ENCODE data around the gene GPAT2. TPM values are rescaled to one million over a fixed set of nuclear protein-coding genes. Genes with fewer than 3 reads are reported as not detected.
"Not testable (repeated sequence)": the region's sequence is repeated elsewhere in the genome, so short reads cannot be mapped to it uniquely, and the experiment has no call there.

GPAT2 gene
- polyA plus RNA-seq, 3 donors = 0.44 to 1.6 (median 0.94) TPM

GRCh38 chr2:96022701-96023447, 11.8 kb downstream of the GPAT2 start:
- 81% methylated on average over 9 of the region's 19 CpGs for WGBS (ENCODE audit: insufficient coverage)
- peak; percentile 75 for TF ChIP-seq CTCF (IDR thresholded peaks at IDR 0.05)
- H3K4me1 Mint-ChIP-seq; H3K4me3 Mint-ChIP-seq; H3K36me3 Mint-ChIP-seq; H3K27me3 Mint-ChIP-seq (ENCODE audit: low read depth in 3 of 3); H3K4me3 ChIP-seq (replicated peaks in 1 of 3; ENCODE audit: low read depth in 2 of 3, low read length in 3 of 3); H3K79me2 ChIP-seq (ENCODE audit: insufficient read depth, low read length); H3K36me3 ChIP-seq (replicated peaks in 1 of 2; ENCODE audit: control insufficient read depth in 1 of 2, insufficient read depth in 2 of 2, low read length in 2 of 2); H3K9ac ChIP-seq (ENCODE audit: insufficient read depth, low read length, poor library complexity, severe bottlenecking); H3K4me1 ChIP-seq (ENCODE audit: control insufficient read depth in 1 of 2, insufficient read depth in 2 of 2, low read length in 2 of 2); H4K20me1 ChIP-seq (ENCODE audit: insufficient read depth, low read length); H2AFZ ChIP-seq (ENCODE audit: insufficient read depth, low read depth, low read length, poor library complexity, severe bottlenecking); H3K9me3 ChIP-seq (replicated peaks in 1 of 2; ENCODE audit: control insufficient read depth in 1 of 2, insufficient read depth in 1 of 2, low read length in 2 of 2); H3K27me3 ChIP-seq (ENCODE audit: control insufficient read depth in 2 of 2, insufficient read depth in 2 of 2, low read length in 2 of 2); H3K27ac Mint-ChIP-seq; H3K27ac ChIP-seq (ENCODE audit: low read depth in 1 of 2, low read length in 2 of 2); H3K4me2 ChIP-seq (replicated peaks; ENCODE audit: extremely low read depth, low read length, poor library complexity, severe bottlenecking); H3K9me3 Mint-ChIP-seq: not testable (repeated sequence)
- DNase-seq = peak; percentile 56 to 74 (median 64)
- intact Hi-C loops (cut with micrococcal nuclease) = loop anchor here in 1 of 2 donors (10.0 kb wide), 2 partner anchors 92 to 152 kb away; partner anchors contain the start of gene ADRA2B

- not testable (repeated sequence) for H3K27me3 Mint-ChIP-seq (ENCODE audit: low read depth in 3 of 3); H3K4me2 ChIP-seq (replicated peaks; ENCODE audit: extremely low read depth, low read length, poor library complexity, severe bottlenecking); H3K4me1 Mint-ChIP-seq; H3K27ac ChIP-seq (ENCODE audit: low read depth in 1 of 2, low read length in 2 of 2); H3K9ac ChIP-seq (ENCODE audit: insufficient read depth, low read length, poor library complexity, severe bottlenecking); H3K9me3 Mint-ChIP-seq; H3K79me2 ChIP-seq (ENCODE audit: insufficient read depth, low read length); H3K9me3 ChIP-seq (replicated peaks in 1 of 2; ENCODE audit: control insufficient read depth in 1 of 2, insufficient read depth in 1 of 2, low read length in 2 of 2); H2AFZ ChIP-seq (ENCODE audit: insufficient read depth, low read depth, low read length, poor library complexity, severe bottlenecking); DNase-seq; H3K27me3 ChIP-seq (ENCODE audit: control insufficient read depth in 2 of 2, insufficient read depth in 2 of 2, low read length in 2 of 2); H3K4me3 Mint-ChIP-seq; H3K4me3 ChIP-seq (replicated peaks in 1 of 3; ENCODE audit: low read depth in 2 of 3, low read length in 3 of 3); H3K36me3 Mint-ChIP-seq; H3K4me1 ChIP-seq (ENCODE audit: control insufficient read depth in 1 of 2, insufficient read depth in 2 of 2, low read length in 2 of 2); H3K36me3 ChIP-seq (replicated peaks in 1 of 2; ENCODE audit: control insufficient read depth in 1 of 2, insufficient read depth in 2 of 2, low read length in 2 of 2); H4K20me1 ChIP-seq (ENCODE audit: insufficient read depth, low read length)
- 97% methylated on average over 6 of the region's 7 CpGs for WGBS (ENCODE audit: insufficient coverage)
- intact Hi-C loops (cut with micrococcal nuclease) = loop anchor here in 1 of 2 donors (10.0 kb wide), 2 partner anchors 93 to 153 kb away; partner anchors contain the start of gene ADRA2B
- H3K27ac Mint-ChIP-seq = peak overlapping the region in 1 of 7 donors; percentile 72
Observed at GRCh38 chr2:96022126-96022525, 12.6 kb downstream of the GPAT2 start.

- not testable (repeated sequence) for H3K79me2 ChIP-seq (ENCODE audit: insufficient read depth, low read length); H3K27me3 ChIP-seq (ENCODE audit: control insufficient read depth in 2 of 2, insufficient read depth in 2 of 2, low read length in 2 of 2); H3K27me3 Mint-ChIP-seq (ENCODE audit: low read depth in 3 of 3); H3K36me3 Mint-ChIP-seq; H3K9ac ChIP-seq (ENCODE audit: insufficient read depth, low read length, poor library complexity, severe bottlenecking); H3K27ac Mint-ChIP-seq; H2AFZ ChIP-seq (ENCODE audit: insufficient read depth, low read depth, low read length, poor library complexity, severe bottlenecking); H3K4me1 ChIP-seq (ENCODE audit: control insufficient read depth in 1 of 2, insufficient read depth in 2 of 2, low read length in 2 of 2); H4K20me1 ChIP-seq (ENCODE audit: insufficient read depth, low read length); DNase-seq; H3K9me3 Mint-ChIP-seq; H3K4me3 ChIP-seq (replicated peaks in 1 of 3; ENCODE audit: low read depth in 2 of 3, low read length in 3 of 3); H3K9me3 ChIP-seq (replicated peaks in 1 of 2; ENCODE audit: control insufficient read depth in 1 of 2, insufficient read depth in 1 of 2, low read length in 2 of 2); H3K36me3 ChIP-seq (replicated peaks in 1 of 2; ENCODE audit: control insufficient read depth in 1 of 2, insufficient read depth in 2 of 2, low read length in 2 of 2); H3K4me3 Mint-ChIP-seq; H3K4me2 ChIP-seq (replicated peaks; ENCODE audit: extremely low read depth, low read length, poor library complexity, severe bottlenecking); H3K4me1 Mint-ChIP-seq; H3K27ac ChIP-seq (ENCODE audit: low read depth in 1 of 2, low read length in 2 of 2)
- 81% methylated on average over 3 of the region's 4 CpGs for WGBS (ENCODE audit: insufficient coverage)
- intact Hi-C loops (cut with micrococcal nuclease) = loop anchor here in 1 of 2 donors (10.0 kb wide), 2 partner anchors 94 to 154 kb away; partner anchors contain the start of gene ADRA2B
Observed at GRCh38 chr2:96021142-96021541, 13.6 kb downstream of the GPAT2 start.
